Smooth muscle cell (in vitro differentiated cells): ENCODE measurements around the gene EIF4G2. TPM values are rescaled to one million over a fixed set of nuclear protein-coding genes. Genes with fewer than 3 reads are reported as not detected.
A peak's percentile ranks its signal among the peaks of the same experiment; 100 is the strongest.

Experiments used
- DNase-seq: peaks from one replicate; lab custom pipeline; 2025; ENCODE audit not compliant: unreplicated experiment; lab: John Stamatoyannopoulos, UW
- H2AFZ ChIP-seq: fragments of 200-600 bp; sonication (generic); 2 replicates; pipeline ENCODE4 v1.6.0; 2016; ENCODE audit warnings: antibody characterized with exemption, low read depth, mild to moderate bottlenecking
- H3F3A ChIP-seq: fragments of 200-600 bp; sonication (generic); 2 replicates; pipeline ENCODE4 v1.6.0; 2017; ENCODE audit warnings: antibody characterized with exemption, low read depth
- H3K27ac ChIP-seq: fragments of 200-600 bp; sonication (generic); 2 replicates; pipeline ENCODE4 v1.5.1; 2016; ENCODE audit warnings: low read depth, mild to moderate bottlenecking
- H3K27me3 ChIP-seq: fragments of 200-600 bp; sonication (generic); 2 replicates; pipeline ENCODE4 v1.6.1; 2016; ENCODE audit warnings: low read depth, mild to moderate bottlenecking
- H3K36me3 ChIP-seq: fragments of 200-600 bp; sonication (generic); 2 replicates; pipeline ENCODE4 v1.5.1; 2016; ENCODE audit warnings: low read depth
- H3K4me1 ChIP-seq: fragments of 200-600 bp; sonication (generic); 2 replicates; pipeline ENCODE4 v1.5.1; 2016; ENCODE audit warnings: low read depth
- H3K4me2 ChIP-seq: fragments of 200-600 bp; sonication (generic); 2 replicates; pipeline ENCODE4 v1.6.0; 2016; ENCODE audit warnings: mild to moderate bottlenecking
- H3K4me3 ChIP-seq: fragments of 200-600 bp; sonication (generic); 2 replicates; pipeline ENCODE4 v1.5.1; 2016; ENCODE audit warnings: mild to moderate bottlenecking
- H3K79me2 ChIP-seq: fragments of 200-600 bp; sonication (generic); 2 replicates; pipeline ENCODE4 v1.6.0; 2016; ENCODE audit warnings: low read depth, mild to moderate bottlenecking
- H3K9ac ChIP-seq: fragments of 200-600 bp; sonication (generic); 2 replicates; pipeline ENCODE4 v1.6.0; 2016; ENCODE audit warnings: low read depth
- H3K9me3 ChIP-seq: fragments of 200-600 bp; sonication (generic); replicated peaks from 2 replicates; pipeline ENCODE4 v1.5.1; 2016; ENCODE audit warnings: low read depth
- H4K20me1 ChIP-seq: fragments of 200-600 bp; sonication (generic); 2 replicates; pipeline ENCODE4 v1.6.0; 2016; ENCODE audit warnings: low read depth
- WGBS: methylation state at CpG from one replicate; pipeline ENCODE4 v1.1.7; 2016; ENCODE audit warnings: low lambda C conversion rate; 5-methylcytosine and 5-hydroxymethylcytosine counted together
- polyA plus RNA-seq: library from polyadenylated mRNA; unstranded; fragments of >200 nt; fragmentation: Nextera tagmentation; extraction: Ambion mirVana; gene quantifications from 2 replicates; pipeline ENCODE4 v1.2.1, GENCODE V29; 2016
- total RNA-seq: library from RNA; depleted of rRNA; stranded (reverse); fragments of >200 nt; gene quantifications from 2 replicates; pipeline ENCODE4 v1.2.3, GENCODE V29; 2014
- TF ChIP-seq, protein P1 (sequence below): fragments of 200-600 bp; sonication (generic); IDR thresholded peaks from 2 replicates; pipeline ENCODE4 v1.5.1; 2017; ENCODE audit warnings: borderline replicate concordance, mild to moderate bottlenecking, antibody characterized with exemption; ENCODE audit not compliant: insufficient read depth, poor library complexity, severe bottlenecking

The EIF4G2 gene
- total and polyA plus RNA-seq, 2 experiments from 2014 or later: 666 to 1,014 TPM

DNA sequence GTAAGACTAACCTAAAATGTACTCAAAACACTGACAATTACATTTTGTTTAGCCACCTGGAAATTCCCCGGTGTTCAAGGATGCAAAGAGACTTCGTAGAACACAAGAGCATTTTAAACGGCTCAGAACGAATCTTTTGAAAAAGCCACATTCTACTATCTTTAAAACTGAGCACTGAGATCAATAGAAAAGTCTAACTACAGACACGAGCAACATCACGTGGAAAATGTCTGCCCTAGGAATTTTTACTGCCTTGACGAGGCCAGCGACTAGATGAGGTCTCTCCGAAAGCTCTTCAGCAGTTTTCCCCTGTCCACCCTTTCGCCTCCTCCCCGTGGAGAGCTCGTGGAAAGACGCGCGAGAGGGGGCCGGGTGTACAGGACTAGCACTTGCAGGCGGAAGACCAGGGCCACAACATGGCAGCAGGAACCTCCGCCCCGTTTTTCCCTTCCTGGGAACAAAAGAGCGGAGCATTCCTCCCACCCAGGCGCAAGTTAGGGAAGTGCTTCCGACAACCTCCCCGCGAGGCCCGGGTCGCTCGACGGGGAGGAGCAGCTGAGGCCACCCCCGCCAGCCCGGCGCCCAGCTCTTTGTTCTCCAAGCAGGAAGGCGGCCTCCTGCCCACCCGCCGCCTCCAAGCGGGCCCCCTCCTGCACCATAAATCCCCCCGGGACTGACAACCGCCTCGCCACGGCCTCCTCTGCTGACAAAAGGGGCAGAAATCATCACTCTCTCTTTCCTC, 1.1 kb downstream of the EIF4G2 start:
- no peak for DNase-seq

DNA sequence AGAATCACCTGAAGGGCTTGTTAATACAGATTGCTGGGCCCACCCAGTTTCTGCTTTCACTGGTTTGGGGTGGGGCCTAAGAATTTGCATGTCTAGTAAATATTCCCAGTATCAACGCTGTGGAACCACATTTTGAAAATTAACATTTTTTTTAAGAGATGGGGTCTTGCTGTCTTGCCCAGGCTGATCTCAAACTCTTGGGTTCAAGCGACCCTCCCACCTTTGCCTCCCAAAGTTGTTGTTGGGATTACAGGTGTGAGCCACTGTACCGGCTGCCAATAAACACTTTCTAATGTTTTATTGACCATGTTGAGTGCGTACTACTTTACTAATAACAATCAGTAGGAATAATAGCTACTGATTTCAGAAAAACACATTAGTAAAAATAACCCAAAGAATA, 2.5 kb downstream of the EIF4G2 start:
- peak overlapping the region; percentile 92 for H3K4me2 ChIP-seq
- no peak for DNase-seq
- H3K9me3 ChIP-seq: no peaks in the 10 kb centered on the region
- H3K4me3 ChIP-seq: peak overlapping the region; percentile 99
- H3K27ac ChIP-seq: peak overlapping the region; percentile 99
- H3K27me3 ChIP-seq: no peaks in the 10 kb centered on the region
- no peak overlapping the region for H2AFZ ChIP-seq
- TF ChIP-seq, protein P1, sequence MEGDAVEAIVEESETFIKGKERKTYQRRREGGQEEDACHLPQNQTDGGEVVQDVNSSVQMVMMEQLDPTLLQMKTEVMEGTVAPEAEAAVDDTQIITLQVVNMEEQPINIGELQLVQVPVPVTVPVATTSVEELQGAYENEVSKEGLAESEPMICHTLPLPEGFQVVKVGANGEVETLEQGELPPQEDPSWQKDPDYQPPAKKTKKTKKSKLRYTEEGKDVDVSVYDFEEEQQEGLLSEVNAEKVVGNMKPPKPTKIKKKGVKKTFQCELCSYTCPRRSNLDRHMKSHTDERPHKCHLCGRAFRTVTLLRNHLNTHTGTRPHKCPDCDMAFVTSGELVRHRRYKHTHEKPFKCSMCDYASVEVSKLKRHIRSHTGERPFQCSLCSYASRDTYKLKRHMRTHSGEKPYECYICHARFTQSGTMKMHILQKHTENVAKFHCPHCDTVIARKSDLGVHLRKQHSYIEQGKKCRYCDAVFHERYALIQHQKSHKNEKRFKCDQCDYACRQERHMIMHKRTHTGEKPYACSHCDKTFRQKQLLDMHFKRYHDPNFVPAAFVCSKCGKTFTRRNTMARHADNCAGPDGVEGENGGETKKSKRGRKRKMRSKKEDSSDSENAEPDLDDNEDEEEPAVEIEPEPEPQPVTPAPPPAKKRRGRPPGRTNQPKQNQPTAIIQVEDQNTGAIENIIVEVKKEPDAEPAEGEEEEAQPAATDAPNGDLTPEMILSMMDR: no peak
- peaks cover 44% of the 10 kb centered on the region for H3K36me3 ChIP-seq
- peaks cover 46% of the 10 kb centered on the region for H3F3A ChIP-seq
- H3K9ac ChIP-seq: no peak overlapping the region
- H4K20me1 ChIP-seq: peaks cover 72% of the 10 kb centered on the region
- H3K79me2 ChIP-seq: peaks cover 62% of the 10 kb centered on the region
- 94% methylated on average over 4 of the region's 4 CpGs for WGBS
- H3K4me1 ChIP-seq: peaks cover 25% of the 10 kb centered on the region

More for the DNA sequence above, 1.1 kb downstream of the EIF4G2 start:
- whole genome bisulfite sequencing: 2% methylated on average over 33 of the region's 39 CpGs
- Histone ChIP-seq H3K27me3 (no peaks in the 10 kb centered on the region), H3K9me3 (no peaks in the 10 kb centered on the region), H3K79me2 (peaks cover 54% of the 10 kb centered on the region), H3K4me1 (peaks cover 25% of the 10 kb centered on the region), H3K9ac (peak overlapping the region; percentile 100), H2AFZ (no peak overlapping the region), H4K20me1 (peaks cover 57% of the 10 kb centered on the region), H3K36me3 (peaks cover 33% of the 10 kb centered on the region), H3K4me3 (peak overlapping the region; percentile 99), H3K4me2 (peak overlapping the region; percentile 92), H3K27ac (peak overlapping the region; percentile 99), H3F3A (peaks cover 31% of the 10 kb centered on the region)
- TF ChIP-seq, protein P1: no peak

DNA sequence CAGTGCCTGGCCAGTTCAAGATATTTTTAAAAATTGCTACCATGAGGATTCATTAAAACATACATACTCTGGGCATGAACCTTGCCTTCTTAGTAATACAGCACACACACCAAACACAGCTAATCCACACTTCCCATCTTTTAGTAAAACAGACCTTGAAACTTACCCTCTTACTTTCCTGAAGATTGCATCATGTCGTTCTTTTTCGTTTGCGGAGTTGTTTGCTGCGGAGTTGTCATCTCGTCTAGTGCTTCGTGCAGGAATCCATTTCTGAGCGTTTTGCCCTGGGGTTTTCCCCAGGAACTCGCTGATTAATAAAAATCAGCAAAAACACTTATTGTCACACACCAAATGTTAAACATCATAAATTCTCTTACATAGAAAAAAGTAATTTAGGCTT, 3.0 kb downstream of the EIF4G2 start:
- H3K4me1 ChIP-seq: peaks cover 25% of the 10 kb centered on the region
- peaks cover 77% of the 10 kb centered on the region for H4K20me1 ChIP-seq
- H3F3A ChIP-seq: peaks cover 51% of the 10 kb centered on the region
- peak overlapping the region; percentile 99 for H3K27ac ChIP-seq
- peak overlapping the region; percentile 99 for H3K4me3 ChIP-seq
- H3K9ac ChIP-seq: no peak overlapping the region
- H3K36me3 ChIP-seq: peaks cover 49% of the 10 kb centered on the region
- no peaks in the 10 kb centered on the region for H3K9me3 ChIP-seq
- TF ChIP-seq, protein P1: no peak
- peak overlapping the region; percentile 92 for H3K4me2 ChIP-seq
- WGBS: 82% methylated on average over 8 of the region's 8 CpGs
- no peaks in the 10 kb centered on the region for H3K27me3 ChIP-seq
- no peak overlapping the region for H2AFZ ChIP-seq
- H3K79me2 ChIP-seq: peaks cover 65% of the 10 kb centered on the region
- no peak for DNase-seq
